Measurements from ENCODE around the gene ZNF799. TPM values are rescaled to one million over a fixed set of nuclear protein-coding genes. Genes with fewer than 3 reads are reported as not detected.

The ZNF799 gene
- total and polyA plus RNA-seq, 2 of the 13 experiments (the other 11 are each of a cell fraction or from before 2014, with no cell fraction given) = 7.7 to 17.9 TPM

- ChIA-PET CTCF (ENCODE audit: low intra/inter-chr PET ratio, low total read pairs) (no interaction called here), POLR2A (no interaction called here)
- Histone ChIP-seq H3K9ac (ENCODE audit: insufficient read depth, low read depth, low read length) (no peak overlapping the region), H3K36me3 (replicated peaks in 1 of 2; ENCODE audit: control insufficient read depth in 1 of 2, insufficient read depth in 2 of 2, low read length in 2 of 2) (no peaks in the 10 kb centered on the region), H3K27ac (ENCODE audit: extremely low read length, insufficient read depth, low read length) (no peak overlapping the region), H3K4me2 (ENCODE audit: low read depth, low read length) (no peak overlapping the region), H4K20me1 (ENCODE audit: insufficient read depth, low read length) (no peaks in the 10 kb centered on the region), H3K9me3 (ENCODE audit: low read length) (0 out of 2 replicates have a peak, but pooled peaks cover 4% of the 10 kb centered on the region), H3K4me3 (replicated peaks in 1 of 3; ENCODE audit: insufficient read depth in 1 of 3, low read depth in 2 of 3, low read length in 3 of 3) (no peak overlapping the region), H3K4me1 (ENCODE audit: insufficient read depth, low read length) (no peaks in the 10 kb centered on the region), H3K27me3 (ENCODE audit: control insufficient read depth in 1 of 2, insufficient read depth in 2 of 2, low read length in 2 of 2) (no peaks in the 10 kb centered on the region), H3K79me2 (ENCODE audit: insufficient read depth, low read length) (no peaks in the 10 kb centered on the region), H2AFZ (ENCODE audit: low read length) (no peak overlapping the region)
- FAIRE-seq = no peak
- DNase-seq (ENCODE audit: low spot score) = no peak
- TF ChIP-seq, protein P1, sequence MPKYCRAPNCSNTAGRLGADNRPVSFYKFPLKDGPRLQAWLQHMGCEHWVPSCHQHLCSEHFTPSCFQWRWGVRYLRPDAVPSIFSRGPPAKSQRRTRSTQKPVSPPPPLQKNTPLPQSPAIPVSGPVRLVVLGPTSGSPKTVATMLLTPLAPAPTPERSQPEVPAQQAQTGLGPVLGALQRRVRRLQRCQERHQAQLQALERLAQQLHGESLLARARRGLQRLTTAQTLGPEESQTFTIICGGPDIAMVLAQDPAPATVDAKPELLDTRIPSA (CRISPR knock-in tag; IDR thresholded peaks at IDR 0.05; ENCODE audit: borderline replicate concordance) = no peak
- no peak for TF ChIP-seq ZNF552 (CRISPR knock-in tag; IDR thresholded peaks at IDR 0.05; ENCODE audit: borderline replicate concordance)
- no peak for TF ChIP-seq ATRX (CRISPR knock-in tag; IDR thresholded peaks at IDR 0.05; ENCODE audit: borderline replicate concordance)
- TF ChIP-seq CTCF (CRISPR knock-in tag; IDR thresholded peaks at IDR 0.05) = no peak
- no peak for TF ChIP-seq MTF1 (CRISPR knock-in tag; IDR thresholded peaks at IDR 0.05)
- no peak for TF ChIP-seq ZNF687 (CRISPR knock-in tag; IDR thresholded peaks at IDR 0.05)
- no peak for TF ChIP-seq ZNF12 (CRISPR knock-in tag; IDR thresholded peaks at IDR 0.05)
- no peak for TF ChIP-seq ERF (CRISPR knock-in tag; IDR thresholded peaks at IDR 0.05)
- TF ChIP-seq ZBTB8A (CRISPR knock-in tag; IDR thresholded peaks at IDR 0.05; ENCODE audit: borderline replicate concordance, low read depth) = no peak
- no peak for TF ChIP-seq SALL2 (CRISPR knock-in tag; IDR thresholded peaks at IDR 0.05)
- TF ChIP-seq GATA4 (IDR thresholded peaks at IDR 0.05; ENCODE audit: borderline replicate concordance, low read depth) = no peak
- no peak for TF ChIP-seq ZNF879 (CRISPR knock-in tag; IDR thresholded peaks at IDR 0.05)
- no peak for TF ChIP-seq ZNF558 (CRISPR knock-in tag; IDR thresholded peaks at IDR 0.05; ENCODE audit: borderline replicate concordance)
- TF ChIP-seq KMT2B (CRISPR knock-in tag; IDR thresholded peaks at IDR 0.05) = no peak
- 100% methylated on average over 2 of the region's 2 CpGs for WGBS (ENCODE audit: low lambda C conversion rate)
- no peak for ATAC-seq
- in situ Hi-C loops (cut with HindIII; ENCODE audit: extremely low pct_ligation_motif_present, low pct_unique_long_range_greater_than_20kb) (no loop called here), intact Hi-C loops (cut with micrococcal nuclease; ENCODE audit: unreplicated experiment) (no loop called here)
- no TSS peak for BruUV-seq (replicated peaks)
Measured at GRCh38 chr19:12411893-12412292, 10.8 kb upstream of the ZNF799 start.
